Endometrial microvascular endothelial cells (primary cell): Measurements from ENCODE around the gene HIPK1. TPM values are rescaled to one million over a fixed set of nuclear protein-coding genes. Genes with fewer than 3 reads are reported as not detected.

ENCODE experiments used
- total RNA-seq: library from RNA; depleted of rRNA; stranded (reverse); fragments of >200 nt; gene quantifications from one replicate; pipeline ENCODE4 v1.2.3, GENCODE V29; 2015; ENCODE audit errors: inconsistent ontology term

HIPK1 gene
- total RNA-seq, 1 donor from 2014 or later, result 31.6 TPM

Other genes with a start within 250 kb of the HIPK1 start
- 37.2 TPM for gene PHTF1, start 169.8 kb upstream of the HIPK1 start, total RNA-seq
- gene RSBN1, start 116.8 kb upstream of the HIPK1 start, total RNA-seq, result 8.9 TPM
- gene PTPN22, start 57.6 kb upstream of the HIPK1 start, total RNA-seq, result 26.9 TPM
- under 0.01 TPM for gene BCL2L15, start 41.7 kb upstream of the HIPK1 start, total RNA-seq
- 60.0 TPM for gene AP4B1, start 24.5 kb upstream of the HIPK1 start, total RNA-seq
- gene DCLRE1B, start 24.0 kb upstream of the HIPK1 start, total RNA-seq, result 8.2 TPM
- not detected for gene OLFML3, start 50.1 kb downstream of the HIPK1 start, total RNA-seq
- gene SYT6, start 224.5 kb downstream of the HIPK1 start, total RNA-seq, result not detected